HepG2 (cell line): ENCODE results near the gene CYSRT1. TPM values are rescaled to one million over a fixed set of nuclear protein-coding genes. Genes with fewer than 3 reads are reported as not detected.

ENCODE experiments used
- ARID4A ChIP-seq: sonication (generic); formaldehyde crosslinking; IDR thresholded peaks from 2 replicates; pipeline ENCODE4 v1.5.0; 2020; ENCODE audit warnings: mild to moderate bottlenecking, missing genetic modification reagents, borderline replicate concordance
- ATF6 ChIP-seq: sonication (generic); formaldehyde crosslinking; conservative IDR thresholded peaks from 2 replicates; pipeline ENCODE4 v1.4.0; 2020; ENCODE audit warnings: missing genetic modification reagents
- FOXC1 ChIP-seq: sonication (generic); formaldehyde crosslinking; IDR thresholded peaks from 2 replicates; pipeline ENCODE4 v1.8.0; 2022; ENCODE audit warnings: mild to moderate bottlenecking, missing genetic modification reagents, borderline replicate concordance
- IKZF4 ChIP-seq: sonication (generic); formaldehyde crosslinking; IDR thresholded peaks from 2 replicates; pipeline ENCODE4 v1.5.1; 2020; ENCODE audit warnings: borderline replicate concordance, mild to moderate bottlenecking, low read depth, missing genetic modification reagents; ENCODE audit errors: not compliant biosample characterization
- KDM6A ChIP-seq: IDR thresholded peaks from 2 replicates; pipeline ENCODE4 v1.6.1; 2016; ENCODE audit warnings: low read depth
- MEF2D ChIP-seq: sonication (generic); formaldehyde crosslinking; IDR thresholded peaks from 2 replicates; pipeline ENCODE4 v1.5.1; 2020; ENCODE audit warnings: mild to moderate bottlenecking, missing genetic modification reagents
- NPAS2 ChIP-seq: sonication (generic); formaldehyde crosslinking; IDR thresholded peaks from 2 replicates; pipeline ENCODE4 v1.8.0; 2022; ENCODE audit warnings: mild to moderate bottlenecking, missing genetic modification reagents, borderline replicate concordance
- PHF5A ChIP-seq: IDR thresholded peaks from one replicate; pipeline ENCODE4 v1.6.1; 2018; ENCODE audit warnings: low read depth, missing genetic modification reagents; ENCODE audit not compliant: unreplicated experiment
- POGK ChIP-seq: sonication (generic); formaldehyde crosslinking; conservative IDR thresholded peaks from 2 replicates; pipeline ENCODE4 v1.8.0; 2022; ENCODE audit warnings: mild to moderate bottlenecking, moderate library complexity, missing genetic modification reagents
- RAD21 ChIP-seq: fragments of 450-650 bp; formaldehyde crosslinking; IDR thresholded peaks from 2 replicates; pipeline ENCODE4 v1.5.0; 2020; ENCODE audit warnings: mild to moderate bottlenecking
- SIX1 ChIP-seq: sonication (generic); formaldehyde crosslinking; IDR thresholded peaks from 2 replicates; pipeline ENCODE4 v1.4.0; 2020; ENCODE audit warnings: missing genetic modification reagents, borderline replicate concordance
- ZBTB44 ChIP-seq: sonication (generic); formaldehyde crosslinking; IDR thresholded peaks from 2 replicates; pipeline ENCODE4 v1.4.0; 2020; ENCODE audit warnings: missing genetic modification reagents
- ZNF260 ChIP-seq: sonication (generic); formaldehyde crosslinking; IDR thresholded peaks from 2 replicates; pipeline ENCODE4 v1.4.0; 2020; ENCODE audit warnings: missing genetic modification reagents, low read depth, mild to moderate bottlenecking, borderline replicate concordance
- ZNF431 ChIP-seq: sonication (generic); formaldehyde crosslinking; IDR thresholded peaks from 2 replicates; pipeline ENCODE4 v1.9.0; 2022; ENCODE audit warnings: missing genetic modification reagents, low read depth, mild to moderate bottlenecking, borderline replicate concordance
- ZNF576 ChIP-seq: sonication (generic); formaldehyde crosslinking; IDR thresholded peaks from 2 replicates; pipeline ENCODE4 v1.4.0; 2020; ENCODE audit warnings: mild to moderate bottlenecking, missing genetic modification reagents
- ZNF761 ChIP-seq: sonication (generic); formaldehyde crosslinking; conservative IDR thresholded peaks from 2 replicates; pipeline ENCODE4 v1.4.0; 2020; ENCODE audit warnings: mild to moderate bottlenecking, missing genetic modification reagents
- ZNF784 ChIP-seq: sonication (generic); formaldehyde crosslinking; IDR thresholded peaks from 2 replicates; pipeline ENCODE4 v1.5.1; 2020; ENCODE audit warnings: missing genetic modification reagents, mild to moderate bottlenecking, borderline replicate concordance
- ZSCAN12 ChIP-seq: sonication (generic); formaldehyde crosslinking; IDR thresholded peaks from 2 replicates; pipeline ENCODE4 v1.9.0; 2021; ENCODE audit warnings: mild to moderate bottlenecking, missing genetic modification reagents
- polyA plus RNA-seq, 8 experiments: library from polyadenylated mRNA; depleted of rRNA in 3 of 8; stranded (reverse) in 7 of 8; unstranded in 1 of 8; fragments of >200 nt; fragmentation: Illumina TruSeq in 4 of 8; extraction: Trizol in 4 of 8; gene quantifications; 2 replicates each; pipeline versions ENCODE4 v1.2.1 to v1.2.3, GENCODE V29; 2011 to 2016; ENCODE audit warnings: low read depth in 4 of 8, missing spikeins in 1 of 8, mixed read lengths in 1 of 8; ENCODE audit not compliant: insufficient read depth in 1 of 8
- total RNA-seq, 5 experiments: library from RNA; depleted of rRNA; stranded (reverse); fragments of >200 nt; fragmentation: Illumina TruSeq; extraction: Trizol; gene quantifications; 2 replicates each; pipeline ENCODE4 v1.2.3, GENCODE V29; 2016; ENCODE audit warnings: low read depth in 1 of 5

The CYSRT1 gene
- total and polyA plus RNA-seq, 2 of the 13 experiments (the other 11 are each of a cell fraction or from before 2014, with no cell fraction given) = 1.5 to 2.1 TPM

- no peak for TF ChIP-seq KDM6A (CRISPR knock-in tag)
- TF ChIP-seq ARID4A (CRISPR knock-in tag) = no peak
- no peak for TF ChIP-seq NPAS2 (CRISPR knock-in tag)
- TF ChIP-seq PHF5A (CRISPR knock-in tag) = no peak
- no peak for TF ChIP-seq ZBTB44 (CRISPR knock-in tag)
- no peak for TF ChIP-seq POGK
- TF ChIP-seq ZNF260 (CRISPR knock-in tag) = no peak
- TF ChIP-seq IKZF4 (CRISPR knock-in tag) = no peak
- TF ChIP-seq ZNF576 (CRISPR knock-in tag) = no peak
- no peak for TF ChIP-seq ZNF431 (CRISPR knock-in tag)
- 0 out of 2 replicates have a peak, but pooled peaks have one; percentile 4 for TF ChIP-seq FOXC1
- TF ChIP-seq RAD21 = no peak
- 0 out of 2 replicates have a peak, but pooled peaks have one; percentile 48 for TF ChIP-seq ZSCAN12
- TF ChIP-seq MEF2D (CRISPR knock-in tag) = no peak
- TF ChIP-seq ATF6 = no peak
- no peak for TF ChIP-seq ZNF784 (CRISPR knock-in tag)
- TF ChIP-seq SIX1 = 0 out of 2 replicates have a peak, but pooled peaks have one; percentile 33
- TF ChIP-seq ZNF761 (CRISPR knock-in tag) = no peak
These were observed 12.0 kb downstream of the CYSRT1 start (continued) for GRCh38 chr9:137236936-137237421.
